WTC11 (cell line): ENCODE results near the gene ZNF813. TPM values are rescaled to one million over a fixed set of nuclear protein-coding genes. Genes with fewer than 3 reads are reported as not detected.

Experiments used
- ATAC-seq: fragments of 200-7000 bp; cut with Tn5 transposase; 2 replicates; pipeline ENCODE4 v1.10.0; 2021; ENCODE audit warnings: mild to moderate bottlenecking, moderate library complexity
- CTCF ChIA-PET: fragments of 300-600 bp; sonication (Branson Sonifier 250); formaldehyde crosslinking; loops from one replicate; lab custom pipeline; 2021; ENCODE audit warnings: antibody characterized with exemption; lab: Charles Lee
- POLR2A ChIA-PET: fragments of 350-600 bp; sonication (Branson Sonifier 250); formaldehyde crosslinking; loops from one replicate; lab custom pipeline; 2021; ENCODE audit warnings: antibody characterized with exemption; lab: Charles Lee
- DNase-seq: peaks from one replicate; pipeline ENCODE4 v3.0.0; 2021; ENCODE audit warnings: low spot score
- H3K27ac Mint-ChIP-seq: 2 replicates; pipeline ENCODE4 v1.8.0; 2021; ENCODE audit warnings: mixed read lengths
- H3K27me3 Mint-ChIP-seq: 2 replicates; pipeline ENCODE4 v1.8.0; 2021; ENCODE audit warnings: low read depth, mild to moderate bottlenecking, moderate library complexity, mixed read lengths
- H3K36me3 Mint-ChIP-seq: 2 replicates; pipeline ENCODE4 v1.8.0; 2021; ENCODE audit warnings: mixed read lengths
- H3K4me1 Mint-ChIP-seq: 2 replicates; pipeline ENCODE4 v1.8.0; 2022; ENCODE audit warnings: mixed read lengths
- H3K4me3 Mint-ChIP-seq: 2 replicates; pipeline ENCODE4 v1.8.0; 2021; ENCODE audit warnings: mild to moderate bottlenecking, moderate library complexity, mixed read lengths
- H3K9me3 Mint-ChIP-seq: 2 replicates; pipeline ENCODE4 v1.8.0; 2021; ENCODE audit warnings: mixed read lengths
- AFF4 ChIP-seq: sonication (generic); formaldehyde crosslinking; IDR thresholded peaks from 2 replicates; pipeline ENCODE4 v1.8.1; 2023; ENCODE audit warnings: mild to moderate bottlenecking, missing genetic modification reagents, borderline replicate concordance
- ARID4B ChIP-seq: sonication (generic); formaldehyde crosslinking; IDR thresholded peaks from 2 replicates; pipeline ENCODE4 v1.8.0; 2023; ENCODE audit warnings: missing genetic modification reagents, mild to moderate bottlenecking, borderline replicate concordance
- CREM ChIP-seq: sonication (generic); formaldehyde crosslinking; IDR thresholded peaks from 2 replicates; pipeline ENCODE4 v1.8.1; 2022; ENCODE audit warnings: mild to moderate bottlenecking, missing genetic modification reagents, moderate library complexity
- E2F5 ChIP-seq: sonication (generic); formaldehyde crosslinking; IDR thresholded peaks from 2 replicates; pipeline ENCODE4 v1.8.1; 2022; ENCODE audit warnings: mild to moderate bottlenecking, moderate library complexity, missing genetic modification reagents
- EMX1 ChIP-seq: fragments of 250-450 bp; sonication (Bioruptor Pico); IDR thresholded peaks from 2 replicates; pipeline ENCODE4 v1.8.0; 2021; ENCODE audit warnings: mild to moderate bottlenecking
- FOXP4 ChIP-seq: sonication (generic); formaldehyde crosslinking; IDR thresholded peaks from 2 replicates; pipeline ENCODE4 v1.8.0; 2022; ENCODE audit warnings: mild to moderate bottlenecking, missing genetic modification reagents
- MAX ChIP-seq: sonication (generic); formaldehyde crosslinking; IDR thresholded peaks from 2 replicates; pipeline ENCODE4 v1.8.0; 2022; ENCODE audit warnings: mild to moderate bottlenecking, missing genetic modification reagents
- MXD4 ChIP-seq: fragments of 250-450 bp; sonication (Bioruptor Pico); IDR thresholded peaks from 2 replicates; pipeline ENCODE4 v1.8.0; 2021; ENCODE audit warnings: mild to moderate bottlenecking, moderate library complexity, borderline replicate concordance
- SMAD4 ChIP-seq: sonication (generic); formaldehyde crosslinking; IDR thresholded peaks from 2 replicates; pipeline ENCODE4 v1.8.0; 2022; ENCODE audit warnings: mild to moderate bottlenecking, missing genetic modification reagents
- ZNF138 ChIP-seq: sonication (generic); formaldehyde crosslinking; conservative IDR thresholded peaks from 2 replicates; pipeline ENCODE4 v1.8.1; 2022; ENCODE audit warnings: mild to moderate bottlenecking, moderate library complexity, missing genetic modification reagents
- ZNF219 ChIP-seq: sonication (generic); formaldehyde crosslinking; IDR thresholded peaks from 2 replicates; pipeline ENCODE4 v1.8.0; 2023; ENCODE audit warnings: missing genetic modification reagents, mild to moderate bottlenecking, borderline replicate concordance
- ZNF232 ChIP-seq: sonication (generic); formaldehyde crosslinking; IDR thresholded peaks from 2 replicates; pipeline ENCODE4 v1.8.0; 2022; ENCODE audit warnings: mild to moderate bottlenecking, missing genetic modification reagents
- ZNF263 ChIP-seq: sonication (generic); formaldehyde crosslinking; IDR thresholded peaks from 2 replicates; pipeline ENCODE4 v1.8.1; 2022; ENCODE audit warnings: low read depth, mild to moderate bottlenecking, moderate library complexity, missing genetic modification reagents
- ZNF317 ChIP-seq: sonication (generic); formaldehyde crosslinking; IDR thresholded peaks from 2 replicates; pipeline ENCODE4 v1.8.1; 2023; ENCODE audit warnings: low read depth, mild to moderate bottlenecking, moderate library complexity, missing genetic modification reagents, borderline replicate concordance
- total RNA-seq: library from RNA; stranded (reverse); gene quantifications from 3 replicates; pipeline ENCODE4 v1.2.3, GENCODE V29; 2021
- TF ChIP-seq, protein P1 (sequence below): fragments of 200-600 bp; IDR thresholded peaks from 2 replicates; pipeline ENCODE4 v1.8.0; 2022; ENCODE audit warnings: antibody characterized with exemption
- TF ChIP-seq, protein P2 (sequence below): sonication (generic); formaldehyde crosslinking; IDR thresholded peaks from 2 replicates; pipeline ENCODE4 v1.8.1; 2023; ENCODE audit warnings: mild to moderate bottlenecking, missing genetic modification reagents, moderate library complexity
- TF ChIP-seq, protein P3 (sequence below): sonication (generic); formaldehyde crosslinking; IDR thresholded peaks from 2 replicates; pipeline ENCODE4 v1.8.1; 2023; ENCODE audit warnings: mild to moderate bottlenecking, missing genetic modification reagents

ZNF813 gene
- total RNA-seq, 1 experiment from 2014 or later = 17.5 TPM

GRCh38 chr19:53424968-53425597 is 42.5 kb upstream of the ZNF813 start (continued):
- TF ChIP-seq, protein P1, sequence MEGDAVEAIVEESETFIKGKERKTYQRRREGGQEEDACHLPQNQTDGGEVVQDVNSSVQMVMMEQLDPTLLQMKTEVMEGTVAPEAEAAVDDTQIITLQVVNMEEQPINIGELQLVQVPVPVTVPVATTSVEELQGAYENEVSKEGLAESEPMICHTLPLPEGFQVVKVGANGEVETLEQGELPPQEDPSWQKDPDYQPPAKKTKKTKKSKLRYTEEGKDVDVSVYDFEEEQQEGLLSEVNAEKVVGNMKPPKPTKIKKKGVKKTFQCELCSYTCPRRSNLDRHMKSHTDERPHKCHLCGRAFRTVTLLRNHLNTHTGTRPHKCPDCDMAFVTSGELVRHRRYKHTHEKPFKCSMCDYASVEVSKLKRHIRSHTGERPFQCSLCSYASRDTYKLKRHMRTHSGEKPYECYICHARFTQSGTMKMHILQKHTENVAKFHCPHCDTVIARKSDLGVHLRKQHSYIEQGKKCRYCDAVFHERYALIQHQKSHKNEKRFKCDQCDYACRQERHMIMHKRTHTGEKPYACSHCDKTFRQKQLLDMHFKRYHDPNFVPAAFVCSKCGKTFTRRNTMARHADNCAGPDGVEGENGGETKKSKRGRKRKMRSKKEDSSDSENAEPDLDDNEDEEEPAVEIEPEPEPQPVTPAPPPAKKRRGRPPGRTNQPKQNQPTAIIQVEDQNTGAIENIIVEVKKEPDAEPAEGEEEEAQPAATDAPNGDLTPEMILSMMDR = peak; percentile 81
- no peak for TF ChIP-seq SMAD4 (CRISPR knock-in tag)

DNA sequence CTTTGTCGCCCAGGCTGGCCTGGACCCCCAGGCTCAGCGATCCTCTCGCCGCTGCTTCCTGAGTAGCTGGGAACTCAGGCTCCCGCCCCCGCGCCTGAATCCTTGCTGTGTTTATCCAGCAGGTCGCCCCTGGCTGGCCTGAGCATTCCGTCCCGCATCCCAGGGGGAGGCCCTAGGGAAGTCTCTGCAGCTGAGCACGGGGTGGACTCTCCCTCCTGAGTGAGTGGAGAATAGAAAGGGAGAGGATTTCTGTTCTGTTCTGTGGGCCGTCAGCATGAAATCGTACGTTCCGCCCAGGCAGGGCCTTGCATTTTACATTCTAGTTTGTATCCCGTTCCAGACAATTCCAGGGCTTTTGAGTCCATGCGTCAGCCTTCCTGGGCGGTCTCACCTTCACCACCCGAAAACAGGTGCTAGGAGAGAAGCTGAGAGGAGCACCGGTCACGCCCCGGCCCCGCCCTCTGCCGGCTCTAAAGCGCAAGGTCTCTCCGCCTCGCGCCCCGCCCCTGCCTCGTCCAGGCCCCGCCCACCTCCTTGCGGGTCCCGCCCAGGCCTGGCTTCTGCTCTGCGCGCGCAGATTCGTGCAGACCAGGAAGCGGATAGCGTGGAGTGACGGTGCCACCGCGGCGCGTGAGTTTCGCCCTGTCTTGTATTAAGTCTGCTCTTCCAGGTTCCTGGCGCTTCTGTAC is 36.0 kb upstream of the ZNF813 start, which contains the start of gene ZNF761:
Gene ZNF761, plus strand, starts transcription at position 586 of the 689 bp plus-strand sequence. CDS start 15,285 bp downstream, outside the sequence.
- H3K4me1 Mint-ChIP-seq = peaks cover 33% of the 10 kb centered on the region
- ATAC-seq = peak; percentile 95
- ChIA-PET CTCF (interaction anchor here (1.0 to 2.4 kb wide), 9 partner anchors 17 to 361 kb away, joined by 3 to 9 read pairs (median 5); partner anchors contain the start of gene ZNF765), POLR2A (interaction anchor here (0.6 to 1.0 kb wide), 2 partner anchors 11 to 67 kb away, joined by 3 to 4 read pairs; no protein-coding TSS in a partner anchor)
- DNase-seq = peak; percentile 99
- no peaks in the 10 kb centered on the region for H3K27me3 Mint-ChIP-seq
- H3K36me3 Mint-ChIP-seq = peaks cover 30% of the 10 kb centered on the region
- H3K4me3 Mint-ChIP-seq = peak within 1 kb of the TSS; percentile 91
- no peaks in the 10 kb centered on the region for H3K9me3 Mint-ChIP-seq
- H3K27ac Mint-ChIP-seq = peak within 1 kb of the TSS; percentile 98
- TF ChIP-seq ZNF317 (CRISPR knock-in tag) (no peak), EMX1 (CRISPR knock-in tag) (no peak), FOXP4 (CRISPR knock-in tag) (no peak), ZNF232 (0 out of 2 replicates have a peak, but pooled peaks have one; percentile 27), ARID4B (CRISPR knock-in tag) (no peak), CREM (CRISPR knock-in tag) (no peak), MXD4 (CRISPR knock-in tag) (no peak), ZNF219 (CRISPR knock-in tag) (no peak), ZNF138 (no peak), E2F5 (CRISPR knock-in tag) (peak; percentile 57; the same call in 1 of the 2 replicates), AFF4 (no peak), ZNF263 (no peak), MAX (CRISPR knock-in tag) (peak; percentile 52)
- TF ChIP-seq, protein P2, sequence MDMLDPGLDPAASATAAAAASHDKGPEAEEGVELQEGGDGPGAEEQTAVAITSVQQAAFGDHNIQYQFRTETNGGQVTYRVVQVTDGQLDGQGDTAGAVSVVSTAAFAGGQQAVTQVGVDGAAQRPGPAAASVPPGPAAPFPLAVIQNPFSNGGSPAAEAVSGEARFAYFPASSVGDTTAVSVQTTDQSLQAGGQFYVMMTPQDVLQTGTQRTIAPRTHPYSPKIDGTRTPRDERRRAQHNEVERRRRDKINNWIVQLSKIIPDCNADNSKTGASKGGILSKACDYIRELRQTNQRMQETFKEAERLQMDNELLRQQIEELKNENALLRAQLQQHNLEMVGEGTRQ (CRISPR knock-in tag) = no peak
- TF ChIP-seq, protein P3, sequence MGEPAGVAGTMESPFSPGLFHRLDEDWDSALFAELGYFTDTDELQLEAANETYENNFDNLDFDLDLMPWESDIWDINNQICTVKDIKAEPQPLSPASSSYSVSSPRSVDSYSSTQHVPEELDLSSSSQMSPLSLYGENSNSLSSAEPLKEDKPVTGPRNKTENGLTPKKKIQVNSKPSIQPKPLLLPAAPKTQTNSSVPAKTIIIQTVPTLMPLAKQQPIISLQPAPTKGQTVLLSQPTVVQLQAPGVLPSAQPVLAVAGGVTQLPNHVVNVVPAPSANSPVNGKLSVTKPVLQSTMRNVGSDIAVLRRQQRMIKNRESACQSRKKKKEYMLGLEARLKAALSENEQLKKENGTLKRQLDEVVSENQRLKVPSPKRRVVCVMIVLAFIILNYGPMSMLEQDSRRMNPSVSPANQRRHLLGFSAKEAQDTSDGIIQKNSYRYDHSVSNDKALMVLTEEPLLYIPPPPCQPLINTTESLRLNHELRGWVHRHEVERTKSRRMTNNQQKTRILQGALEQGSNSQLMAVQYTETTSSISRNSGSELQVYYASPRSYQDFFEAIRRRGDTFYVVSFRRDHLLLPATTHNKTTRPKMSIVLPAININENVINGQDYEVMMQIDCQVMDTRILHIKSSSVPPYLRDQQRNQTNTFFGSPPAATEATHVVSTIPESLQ (CRISPR knock-in tag) = no peak
